ENCODE results near the gene UST.

- no peak for TF ChIP-seq CTCF (IDR thresholded peaks at IDR 0.05)
- TF ChIP-seq POLR2A (IDR thresholded peaks at IDR 0.05) = no peak
These were observed 46.6 kb upstream of the UST start for GRCh38 chr6:148700047-148700715.
